ENCODE data around the gene U2AF1L4.

The U2AF1L4 gene

DNA sequence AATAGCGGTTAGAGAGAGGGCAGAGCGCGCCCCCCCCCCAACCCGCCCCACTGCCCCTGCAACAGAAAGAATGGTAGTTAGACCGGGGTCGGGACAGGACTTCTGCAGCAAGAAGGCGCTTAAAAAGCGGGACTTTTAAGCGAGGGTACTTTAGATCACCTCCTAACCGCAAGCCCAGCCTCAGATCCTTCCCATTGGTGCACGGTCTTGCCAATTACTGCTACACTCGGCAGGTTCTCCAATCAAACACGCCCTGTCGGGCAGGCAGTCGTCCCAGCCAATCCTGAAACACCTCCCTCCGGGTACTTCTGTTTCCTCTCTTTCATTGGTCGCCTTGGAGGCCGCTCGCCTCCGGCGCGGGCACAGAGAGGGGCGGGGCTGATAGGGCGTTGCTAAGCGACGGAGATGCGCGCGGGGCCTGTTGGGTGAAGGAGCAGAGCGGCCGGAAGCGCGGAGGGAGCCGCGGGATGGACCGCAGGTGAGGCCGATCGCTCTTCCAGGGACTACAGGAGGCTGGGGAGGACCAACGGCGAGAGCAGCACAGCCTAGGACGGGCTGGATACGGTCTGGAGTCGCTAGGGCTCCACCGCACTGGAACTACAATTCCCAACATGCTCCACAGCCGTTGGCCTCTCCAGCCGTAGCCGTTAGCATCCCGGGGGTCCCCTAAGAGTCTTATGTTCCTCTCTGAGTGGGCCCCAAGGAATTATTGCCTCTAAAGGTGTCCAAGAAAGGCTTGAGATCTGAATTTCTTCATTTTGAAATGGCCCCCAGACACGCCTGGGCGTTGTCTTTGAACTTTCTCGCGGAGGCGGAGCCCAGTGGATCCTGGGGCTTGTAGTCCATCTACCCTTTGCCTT is 12.8 kb upstream of the U2AF1L4 start, which contains the start of gene PROSER3:
TSS of gene PROSER3 (plus strand) at position 428 of the 860 bp plus-strand sequence. CDS start at position 468, 40 bp downstream.
- H3K27me3 ChIP-seq (ENCODE audit: low read depth, low read length): no peaks in the 10 kb centered on the region
- peaks cover 17% of the 10 kb centered on the region for H3K36me3 ChIP-seq (replicated peaks; ENCODE audit: low read depth, low read length)

DNA sequence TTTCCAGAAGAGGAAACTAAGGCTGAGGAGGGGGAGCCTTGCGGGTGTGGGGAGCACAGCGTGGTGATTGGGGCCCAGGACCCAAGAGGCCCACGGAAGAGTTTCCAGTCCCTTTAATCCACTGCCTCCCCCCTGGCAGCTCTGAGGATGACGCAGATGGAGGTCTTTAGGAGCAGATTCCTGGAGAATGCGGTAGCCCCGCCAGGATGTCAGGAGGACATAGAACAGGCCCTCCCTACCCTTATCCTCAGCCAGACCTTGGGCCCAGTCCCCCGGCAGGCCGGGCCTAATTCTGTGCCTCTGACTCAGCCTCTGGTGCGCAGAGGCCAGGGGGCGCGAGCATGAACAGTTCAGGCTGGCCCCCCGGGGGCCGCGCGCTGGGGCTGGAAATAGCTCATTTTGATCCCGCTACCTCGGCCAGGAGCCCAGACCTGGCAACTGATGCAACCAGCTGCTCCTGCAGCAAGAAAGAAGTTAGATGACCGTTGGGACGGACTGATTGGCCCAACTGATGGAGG is 12.1 kb upstream of the U2AF1L4 start:
- no peaks in the 10 kb centered on the region for H3K9me3 ChIP-seq (ENCODE audit: insufficient read depth, low read length)
- H4K20me1 ChIP-seq (ENCODE audit: insufficient read depth, low read length): peaks cover 3% of the 10 kb centered on the region
- no peak overlapping the region for H2AFZ ChIP-seq (ENCODE audit: low read depth, low read length)
- H3K27ac ChIP-seq (ENCODE audit: low read length): peak overlapping the region; percentile 48
- peak overlapping the region; percentile 79 for H3K4me3 ChIP-seq (ENCODE audit: low read length)
- peaks cover 18% of the 10 kb centered on the region for H3K79me2 ChIP-seq (ENCODE audit: low read length)
- peaks cover 13% of the 10 kb centered on the region for H3K4me1 ChIP-seq (ENCODE audit: low read length)
- H3K36me3 ChIP-seq (replicated peaks; ENCODE audit: low read depth, low read length): peaks cover 17% of the 10 kb centered on the region
- H3K9ac ChIP-seq (ENCODE audit: low read length): peak overlapping the region; percentile 70
- TF ChIP-seq EZH2phosphoT487 (IDR thresholded peaks at IDR 0.05; ENCODE audit: low read depth): no peak
- TF ChIP-seq, protein P1, sequence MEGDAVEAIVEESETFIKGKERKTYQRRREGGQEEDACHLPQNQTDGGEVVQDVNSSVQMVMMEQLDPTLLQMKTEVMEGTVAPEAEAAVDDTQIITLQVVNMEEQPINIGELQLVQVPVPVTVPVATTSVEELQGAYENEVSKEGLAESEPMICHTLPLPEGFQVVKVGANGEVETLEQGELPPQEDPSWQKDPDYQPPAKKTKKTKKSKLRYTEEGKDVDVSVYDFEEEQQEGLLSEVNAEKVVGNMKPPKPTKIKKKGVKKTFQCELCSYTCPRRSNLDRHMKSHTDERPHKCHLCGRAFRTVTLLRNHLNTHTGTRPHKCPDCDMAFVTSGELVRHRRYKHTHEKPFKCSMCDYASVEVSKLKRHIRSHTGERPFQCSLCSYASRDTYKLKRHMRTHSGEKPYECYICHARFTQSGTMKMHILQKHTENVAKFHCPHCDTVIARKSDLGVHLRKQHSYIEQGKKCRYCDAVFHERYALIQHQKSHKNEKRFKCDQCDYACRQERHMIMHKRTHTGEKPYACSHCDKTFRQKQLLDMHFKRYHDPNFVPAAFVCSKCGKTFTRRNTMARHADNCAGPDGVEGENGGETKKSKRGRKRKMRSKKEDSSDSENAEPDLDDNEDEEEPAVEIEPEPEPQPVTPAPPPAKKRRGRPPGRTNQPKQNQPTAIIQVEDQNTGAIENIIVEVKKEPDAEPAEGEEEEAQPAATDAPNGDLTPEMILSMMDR (IDR thresholded peaks at IDR 0.05; ENCODE audit: low read depth, low read length): no peak
- no peaks in the 10 kb centered on the region for H3K27me3 ChIP-seq (ENCODE audit: low read depth, low read length)
- peak overlapping the region; percentile 81 for H3K4me2 ChIP-seq (ENCODE audit: low read length)

More for the DNA sequence above, 12.8 kb upstream of the U2AF1L4 start, which contains the start of gene PROSER3:
- Histone ChIP-seq H3K4me3 (ENCODE audit: low read length) (peak within 1 kb of the TSS; percentile 79), H3K4me1 (ENCODE audit: low read length) (peaks cover 13% of the 10 kb centered on the region), H3K79me2 (ENCODE audit: low read length) (peaks cover 18% of the 10 kb centered on the region), H2AFZ (ENCODE audit: low read depth, low read length) (peak within 1 kb of the TSS; percentile 70), H4K20me1 (ENCODE audit: insufficient read depth, low read length) (peaks cover 3% of the 10 kb centered on the region), H3K4me2 (ENCODE audit: low read length) (peak within 1 kb of the TSS; percentile 81), H3K9me3 (ENCODE audit: insufficient read depth, low read length) (no peaks in the 10 kb centered on the region), H3K9ac (ENCODE audit: low read length) (peak within 1 kb of the TSS; percentile 88), H3K27ac (ENCODE audit: low read length) (peak within 1 kb of the TSS; percentile 72)
- no peak for TF ChIP-seq EZH2phosphoT487 (IDR thresholded peaks at IDR 0.05; ENCODE audit: low read depth)

DNA sequence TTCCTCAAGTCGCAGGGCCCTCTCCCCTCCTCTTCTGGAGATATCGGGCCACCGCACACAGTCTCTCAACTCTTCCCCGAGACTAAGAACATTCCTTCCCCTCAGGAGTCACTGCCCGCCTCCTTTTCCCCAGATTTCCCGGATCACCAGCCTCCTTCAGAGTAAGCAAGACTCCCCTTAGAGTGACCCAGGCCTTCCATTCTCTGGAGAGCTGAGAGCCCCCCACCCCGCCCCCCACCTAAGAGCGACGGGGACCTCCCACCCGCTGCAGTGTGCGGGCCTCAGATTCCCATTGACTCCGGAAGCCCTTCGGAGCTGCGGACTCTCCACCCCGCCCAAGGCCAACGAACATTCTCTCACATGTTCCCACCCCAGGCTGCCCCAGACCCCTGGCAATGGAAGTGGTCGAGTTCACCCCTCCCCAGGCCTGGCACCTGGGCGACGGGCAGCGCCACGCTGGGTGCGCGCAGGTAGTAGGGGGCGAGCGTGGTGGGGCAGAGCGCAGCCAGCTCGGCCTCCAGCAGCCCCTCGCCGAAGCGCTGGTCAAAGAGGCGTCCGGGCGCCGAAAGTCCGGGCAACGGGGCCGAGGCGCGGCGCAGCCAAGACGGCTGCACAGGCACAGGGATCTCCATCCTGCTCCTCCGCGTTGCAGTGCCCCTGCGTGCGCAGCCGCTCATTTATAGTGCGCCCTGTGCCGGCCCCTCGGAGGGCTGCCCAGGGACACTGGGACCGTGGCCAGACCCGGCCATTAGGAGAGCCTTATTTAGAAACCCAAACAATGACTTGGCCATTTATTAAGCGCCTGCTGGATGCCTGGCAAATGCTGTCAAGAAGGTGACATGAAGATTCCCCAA is 11.4 kb upstream of the U2AF1L4 start, which contains the start of gene HSPB6:
TSS of gene HSPB6 (minus strand) at position 653 of the 854 bp plus-strand sequence. CDS start at position 632, 21 bp downstream.
- H3K4me3 ChIP-seq (ENCODE audit: low read length): peak within 1 kb of the TSS; percentile 79
- peak within 1 kb of the TSS; percentile 70 for H3K9ac ChIP-seq (ENCODE audit: low read length)
- H3K36me3 ChIP-seq (replicated peaks; ENCODE audit: low read depth, low read length): peaks cover 12% of the 10 kb centered on the region
- no peak within 1 kb of the TSS for H2AFZ ChIP-seq (ENCODE audit: low read depth, low read length)
- peak within 1 kb of the TSS; percentile 81 for H3K4me2 ChIP-seq (ENCODE audit: low read length)
- H3K4me1 ChIP-seq (ENCODE audit: low read length): peaks cover 13% of the 10 kb centered on the region
- H3K79me2 ChIP-seq (ENCODE audit: low read length): peaks cover 18% of the 10 kb centered on the region
- H4K20me1 ChIP-seq (ENCODE audit: insufficient read depth, low read length): peaks cover 3% of the 10 kb centered on the region
- H3K27me3 ChIP-seq (ENCODE audit: low read depth, low read length): no peaks in the 10 kb centered on the region
- TF ChIP-seq EZH2phosphoT487 (IDR thresholded peaks at IDR 0.05; ENCODE audit: low read depth): no peak
- TF ChIP-seq, protein P1 (IDR thresholded peaks at IDR 0.05; ENCODE audit: low read depth, low read length): no peak
- no peaks in the 10 kb centered on the region for H3K9me3 ChIP-seq (ENCODE audit: insufficient read depth, low read length)
- peak within 1 kb of the TSS; percentile 48 for H3K27ac ChIP-seq (ENCODE audit: low read length)

DNA sequence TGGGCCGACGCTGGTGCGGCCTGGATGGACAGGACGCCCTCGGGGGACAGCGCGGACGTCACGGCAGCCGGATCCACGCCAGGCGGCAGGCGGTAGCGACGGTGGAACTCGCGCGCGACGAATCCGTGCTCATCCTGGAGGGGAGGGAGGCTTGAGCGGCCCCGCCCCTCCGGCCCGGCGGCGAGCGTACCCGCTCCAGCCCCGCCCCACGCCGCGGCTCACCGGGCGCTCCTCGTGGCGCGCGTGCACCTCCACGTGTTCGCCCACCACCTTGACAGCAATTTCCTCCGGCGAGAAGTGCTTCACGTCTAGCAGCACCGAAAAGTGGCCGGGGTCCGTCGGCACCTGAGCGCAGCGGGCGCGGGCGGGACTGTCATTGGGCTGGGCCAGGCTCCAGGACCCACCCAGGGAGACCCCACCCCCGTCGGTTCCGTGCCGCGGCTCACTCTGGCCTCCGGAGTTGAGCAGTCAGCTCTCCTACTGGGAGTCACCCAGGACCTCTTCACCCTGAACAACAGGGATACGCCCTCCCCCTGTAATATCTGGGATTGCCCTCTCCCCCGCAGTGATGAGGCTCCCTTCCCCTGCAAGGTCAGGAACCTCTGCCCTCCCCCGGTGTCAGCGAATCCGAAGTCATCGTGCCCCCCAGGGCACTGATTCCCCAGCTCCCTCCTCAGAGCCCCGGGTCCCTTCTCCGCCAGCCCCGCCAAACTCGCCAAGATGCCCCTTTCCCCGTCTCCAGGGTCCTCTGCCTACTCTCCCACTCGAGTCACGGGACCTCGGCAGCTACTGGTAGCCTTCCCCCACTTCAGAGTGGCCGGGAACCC is 10.5 kb upstream of the U2AF1L4 start:
- no peak overlapping the region for H3K27ac ChIP-seq (ENCODE audit: low read length)
- H3K27me3 ChIP-seq (ENCODE audit: low read depth, low read length): no peaks in the 10 kb centered on the region
- H3K4me1 ChIP-seq (ENCODE audit: low read length): peaks cover 13% of the 10 kb centered on the region
- H2AFZ ChIP-seq (ENCODE audit: low read depth, low read length): no peak overlapping the region
- H3K9ac ChIP-seq (ENCODE audit: low read length): no peak overlapping the region
- H4K20me1 ChIP-seq (ENCODE audit: insufficient read depth, low read length): peaks cover 3% of the 10 kb centered on the region
- no peak overlapping the region for H3K4me2 ChIP-seq (ENCODE audit: low read length)
- TF ChIP-seq, protein P1 (IDR thresholded peaks at IDR 0.05; ENCODE audit: low read depth, low read length): no peak
- TF ChIP-seq EZH2phosphoT487 (IDR thresholded peaks at IDR 0.05; ENCODE audit: low read depth): no peak
- H3K36me3 ChIP-seq (replicated peaks; ENCODE audit: low read depth, low read length): peaks cover 7% of the 10 kb centered on the region
- peaks cover 18% of the 10 kb centered on the region for H3K79me2 ChIP-seq (ENCODE audit: low read length)
- H3K4me3 ChIP-seq (ENCODE audit: low read length): no peak overlapping the region
- no peaks in the 10 kb centered on the region for H3K9me3 ChIP-seq (ENCODE audit: insufficient read depth, low read length)

Data from OCI-LY3 (cell line).